Measurements from ENCODE around the gene TATDN3.
"Not testable (repeated sequence)": the region's sequence is repeated elsewhere in the genome, so short reads cannot be mapped to it uniquely, and the experiment has no call there.

The TATDN3 gene

DNA sequence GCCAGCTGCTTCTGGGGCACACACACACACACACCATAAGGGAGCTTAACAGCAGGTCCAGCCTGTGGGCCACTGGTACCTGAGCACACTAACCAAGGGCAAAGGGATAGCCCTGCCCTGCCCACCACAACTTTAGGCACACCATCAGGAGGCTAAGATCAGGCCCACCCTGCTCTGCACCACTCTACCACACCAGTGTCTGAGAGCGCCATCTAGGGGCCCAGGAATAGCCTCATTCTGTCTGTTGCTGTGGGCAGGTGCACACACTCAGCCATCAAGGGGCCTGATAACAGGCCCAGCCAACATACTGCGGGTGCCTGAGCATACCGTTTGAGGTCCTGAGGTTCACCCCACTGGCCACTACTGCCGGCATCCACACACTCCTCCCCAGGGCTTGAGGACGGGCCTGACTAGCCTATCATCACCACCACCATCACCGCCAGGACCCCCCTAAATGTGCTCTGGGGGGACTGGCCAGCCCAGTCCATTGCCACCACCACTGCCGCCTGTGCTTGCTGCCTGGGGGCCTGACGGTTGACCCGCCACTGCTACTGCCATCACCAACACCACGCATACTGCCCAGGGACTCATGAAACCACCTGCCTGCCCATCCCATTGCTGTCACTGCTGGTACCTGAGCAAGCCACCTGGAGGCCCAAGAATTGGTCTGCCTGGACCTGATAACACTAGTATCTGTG lies 31.4 kb upstream of the TATDN3 start:
- Histone ChIP-seq H3K27ac (ENCODE audit: low read length) (no peak overlapping the region), H3K4me3 (ENCODE audit: low read length) (no peak overlapping the region), H3K9ac (ENCODE audit: low read length) (no peak overlapping the region), H3K4me1 (ENCODE audit: control insufficient read depth, low read depth, low read length) (no peaks in the 10 kb centered on the region), H3K27me3 (ENCODE audit: control insufficient read depth, insufficient read depth, low read length) (no peaks in the 10 kb centered on the region), H3K36me3 (ENCODE audit: control insufficient read depth, low read depth, low read length) (no peaks in the 10 kb centered on the region), H3K9me3 (ENCODE audit: control insufficient read depth, low read depth, low read length) (no peaks in the 10 kb centered on the region)

DNA sequence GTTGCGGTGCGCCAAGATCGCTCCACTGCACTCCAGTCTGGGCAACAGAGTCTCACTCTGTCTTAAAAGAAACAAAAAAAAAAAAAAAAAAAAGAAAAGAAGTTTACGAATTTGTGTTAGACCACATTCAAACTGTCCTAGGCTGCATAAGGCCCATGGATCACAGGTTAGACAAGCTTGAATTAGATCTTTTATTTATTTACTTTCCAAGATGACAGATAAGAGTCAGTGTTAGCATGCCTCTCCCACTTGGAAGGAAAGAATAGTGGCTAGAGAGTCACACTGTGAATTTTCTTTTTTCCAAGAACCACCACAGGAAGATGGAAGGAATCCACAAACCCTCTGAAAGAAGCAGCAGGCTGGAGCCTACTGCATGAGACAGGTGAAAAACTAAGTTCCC lies 29.5 kb upstream of the TATDN3 start:
- Histone ChIP-seq H3K9me3 (ENCODE audit: control insufficient read depth, low read depth, low read length) (no peaks in the 10 kb centered on the region), H3K4me1 (ENCODE audit: control insufficient read depth, low read depth, low read length) (no peaks in the 10 kb centered on the region), H3K36me3 (ENCODE audit: control insufficient read depth, low read depth, low read length) (no peaks in the 10 kb centered on the region), H3K27me3 (ENCODE audit: control insufficient read depth, insufficient read depth, low read length) (no peaks in the 10 kb centered on the region), H3K4me3 (ENCODE audit: low read length) (no peak overlapping the region), H3K27ac (ENCODE audit: low read length) (no peak overlapping the region), H3K9ac (ENCODE audit: low read length) (no peak overlapping the region)

DNA sequence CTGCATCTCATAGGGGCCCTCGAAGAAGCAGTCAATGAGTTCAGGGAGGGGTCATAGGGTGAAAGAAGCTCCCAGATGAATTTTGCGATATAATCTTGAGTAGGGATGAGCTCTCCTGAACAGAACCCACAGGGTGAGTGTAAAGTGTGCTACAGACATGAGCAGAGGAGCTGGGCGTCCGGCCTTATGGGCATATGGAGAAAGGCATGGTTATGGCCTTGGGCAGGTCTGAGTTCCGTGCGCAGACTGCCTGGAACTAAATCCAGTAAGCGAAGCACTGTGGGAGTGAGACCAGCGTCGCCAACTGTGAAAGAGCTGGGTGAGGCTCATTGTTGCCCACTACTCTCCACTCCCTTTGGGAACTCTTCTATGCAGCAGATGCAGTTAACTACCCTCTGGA lies 28.9 kb upstream of the TATDN3 start:
- H3K27ac ChIP-seq (ENCODE audit: low read length) = no peak overlapping the region
- no peak overlapping the region for H3K9ac ChIP-seq (ENCODE audit: low read length)
- H3K36me3 ChIP-seq (ENCODE audit: control insufficient read depth, low read depth, low read length) = no peaks in the 10 kb centered on the region
- no peaks in the 10 kb centered on the region for H3K27me3 ChIP-seq (ENCODE audit: control insufficient read depth, insufficient read depth, low read length)
- H3K4me3 ChIP-seq (ENCODE audit: low read length) = no peak overlapping the region
- H3K4me1 ChIP-seq (ENCODE audit: control insufficient read depth, low read depth, low read length) = no peaks in the 10 kb centered on the region
- H3K9me3 ChIP-seq (ENCODE audit: control insufficient read depth, low read depth, low read length) = no peaks in the 10 kb centered on the region

DNA sequence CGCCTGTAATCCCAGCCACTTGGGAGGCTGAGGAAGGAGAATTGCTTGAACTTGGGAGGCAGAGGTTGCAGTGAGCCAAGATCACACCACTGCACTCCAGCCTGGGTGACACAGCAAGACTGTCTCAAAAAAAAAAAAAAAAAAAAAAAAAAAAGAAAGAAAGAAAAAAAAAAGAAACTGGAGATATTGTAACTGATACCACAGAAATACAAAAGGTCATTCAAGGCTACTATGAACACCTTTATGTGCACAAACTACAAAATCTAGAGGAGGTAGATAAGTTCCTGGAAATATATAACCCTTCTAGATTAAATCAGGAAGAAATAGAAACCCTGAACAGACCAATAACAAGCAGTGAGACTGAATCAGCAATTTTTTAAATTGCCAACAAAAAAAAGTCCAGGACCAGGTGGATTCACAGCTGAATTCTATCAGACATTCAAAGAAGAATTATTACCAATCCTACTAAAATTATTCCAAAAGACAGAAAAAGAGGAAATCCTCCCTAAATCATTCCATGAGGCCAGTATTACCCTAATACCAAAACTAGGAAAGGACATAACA lies 26.9 kb upstream of the TATDN3 start:
- H3K27me3 ChIP-seq (ENCODE audit: control insufficient read depth, insufficient read depth, low read length); H3K4me1 ChIP-seq (ENCODE audit: control insufficient read depth, low read depth, low read length); H3K36me3 ChIP-seq (ENCODE audit: control insufficient read depth, low read depth, low read length); H3K4me3 ChIP-seq (ENCODE audit: low read length); H3K27ac ChIP-seq (ENCODE audit: low read length); H3K9me3 ChIP-seq (ENCODE audit: control insufficient read depth, low read depth, low read length); H3K9ac ChIP-seq (ENCODE audit: low read length): not testable (repeated sequence)

DNA sequence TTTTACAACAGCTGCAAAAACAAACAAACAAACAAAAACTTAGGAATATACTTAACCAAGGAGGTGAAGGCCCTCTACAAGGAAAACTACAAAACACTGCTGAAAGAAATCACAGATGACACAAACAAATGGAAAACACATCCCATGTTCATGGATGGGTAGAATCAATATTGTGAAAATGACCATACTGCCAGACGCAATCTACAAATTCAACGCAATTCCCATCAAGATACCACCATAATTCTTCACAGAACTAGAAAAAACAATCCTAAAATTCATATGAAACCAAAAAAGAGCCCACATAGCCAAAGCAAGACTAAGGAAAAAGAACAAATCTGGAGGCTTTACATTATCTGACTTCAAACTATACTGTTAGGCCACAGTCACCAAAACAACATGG lies 24.9 kb upstream of the TATDN3 start:
- H3K4me3 ChIP-seq (ENCODE audit: low read length); H3K27me3 ChIP-seq (ENCODE audit: control insufficient read depth, insufficient read depth, low read length); H3K36me3 ChIP-seq (ENCODE audit: control insufficient read depth, low read depth, low read length); H3K9me3 ChIP-seq (ENCODE audit: control insufficient read depth, low read depth, low read length); H3K4me1 ChIP-seq (ENCODE audit: control insufficient read depth, low read depth, low read length); H3K9ac ChIP-seq (ENCODE audit: low read length); H3K27ac ChIP-seq (ENCODE audit: low read length): not testable (repeated sequence)

DNA sequence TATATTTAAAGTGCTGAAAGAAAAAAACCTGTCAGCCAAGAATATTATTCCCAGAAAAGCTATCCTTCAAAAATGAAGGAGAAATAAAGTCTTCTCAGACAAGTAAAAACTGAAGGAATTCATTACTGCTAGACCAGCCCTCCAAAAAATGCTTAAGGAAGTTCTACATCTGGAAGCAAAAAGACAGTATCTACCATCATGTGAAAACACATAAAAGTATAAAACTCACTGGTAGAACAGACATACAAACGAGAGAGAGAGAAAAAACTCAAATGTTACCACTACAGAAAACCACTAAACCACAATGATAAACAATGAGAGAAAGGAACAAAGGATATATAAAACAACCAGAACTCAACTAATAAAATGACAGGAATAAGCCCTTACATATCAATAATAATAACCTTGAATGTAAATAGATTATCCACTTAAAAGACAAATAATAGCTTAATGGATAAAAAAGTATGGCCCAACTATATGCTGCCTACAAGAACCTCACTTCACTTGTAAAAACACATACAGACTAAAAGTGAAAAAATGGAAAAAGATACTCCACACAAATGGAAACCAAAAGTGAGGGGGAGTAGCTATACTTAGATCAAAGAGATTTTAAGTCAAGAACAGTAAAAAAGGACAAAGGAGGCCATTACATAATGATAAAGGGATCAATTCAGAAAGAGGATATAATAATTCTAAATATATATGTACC lies 22.1 kb upstream of the TATDN3 start:
- Histone ChIP-seq H3K9me3 (ENCODE audit: control insufficient read depth, low read depth, low read length) (no peaks in the 10 kb centered on the region), H3K9ac (ENCODE audit: low read length) (no peak overlapping the region), H3K36me3 (ENCODE audit: control insufficient read depth, low read depth, low read length) (peaks cover 3% of the 10 kb centered on the region), H3K4me3 (ENCODE audit: low read length) (no peak overlapping the region), H3K27me3 (ENCODE audit: control insufficient read depth, insufficient read depth, low read length) (no peaks in the 10 kb centered on the region), H3K4me1 (ENCODE audit: control insufficient read depth, low read depth, low read length) (no peaks in the 10 kb centered on the region), H3K27ac (ENCODE audit: low read length) (no peak overlapping the region)

DNA sequence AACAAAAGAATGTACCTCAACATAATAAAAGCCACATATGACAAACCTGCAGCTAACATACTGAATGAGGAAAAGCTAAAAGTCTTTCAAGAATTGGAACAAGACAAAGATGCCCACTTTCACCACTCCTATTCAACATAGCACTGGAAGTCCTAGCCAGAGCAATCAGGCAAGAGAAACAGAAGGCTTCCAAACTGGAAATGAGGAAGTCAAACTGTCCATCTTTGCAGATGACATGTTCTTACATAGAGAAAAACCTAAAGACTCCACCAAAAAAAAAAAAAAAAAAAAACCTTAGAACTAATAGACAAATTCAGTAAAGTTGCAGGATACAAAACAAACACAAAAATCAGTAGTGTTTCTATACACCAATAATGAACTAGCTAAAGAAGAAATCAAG lies 20.4 kb upstream of the TATDN3 start:
- H3K27ac ChIP-seq (ENCODE audit: low read length) = no peak overlapping the region
- no peaks in the 10 kb centered on the region for H3K9me3 ChIP-seq (ENCODE audit: control insufficient read depth, low read depth, low read length)
- H3K27me3 ChIP-seq (ENCODE audit: control insufficient read depth, insufficient read depth, low read length) = no peaks in the 10 kb centered on the region
- peaks cover 9% of the 10 kb centered on the region for H3K36me3 ChIP-seq (ENCODE audit: control insufficient read depth, low read depth, low read length)
- H3K4me3 ChIP-seq (ENCODE audit: low read length) = no peak overlapping the region
- H3K9ac ChIP-seq (ENCODE audit: low read length) = no peak overlapping the region
- H3K4me1 ChIP-seq (ENCODE audit: control insufficient read depth, low read depth, low read length) = no peaks in the 10 kb centered on the region

DNA sequence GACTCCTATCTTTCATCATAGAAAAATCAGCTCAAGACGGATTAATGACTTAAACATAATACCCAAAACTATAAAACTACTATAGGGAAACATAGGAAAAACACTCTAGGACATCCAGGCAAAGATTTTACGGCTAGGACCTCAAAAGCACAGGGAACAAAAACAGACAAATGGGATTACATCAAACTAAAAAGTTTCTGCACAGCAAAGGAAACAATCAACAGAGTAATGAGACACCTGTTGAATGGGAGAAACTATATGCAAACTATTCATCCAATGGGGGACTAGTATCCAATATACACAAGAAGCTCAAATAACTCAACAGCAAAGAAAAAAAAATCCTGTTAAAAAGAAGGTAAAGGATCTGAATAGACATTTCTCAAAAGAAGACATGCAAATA lies 18.7 kb upstream of the TATDN3 start:
- H3K4me1 ChIP-seq (ENCODE audit: control insufficient read depth, low read depth, low read length) = no peaks in the 10 kb centered on the region
- no peak overlapping the region for H3K9ac ChIP-seq (ENCODE audit: low read length)
- no peaks in the 10 kb centered on the region for H3K9me3 ChIP-seq (ENCODE audit: control insufficient read depth, low read depth, low read length)
- no peaks in the 10 kb centered on the region for H3K27me3 ChIP-seq (ENCODE audit: control insufficient read depth, insufficient read depth, low read length)
- no peak overlapping the region for H3K27ac ChIP-seq (ENCODE audit: low read length)
- no peak overlapping the region for H3K4me3 ChIP-seq (ENCODE audit: low read length)
- peaks cover 9% of the 10 kb centered on the region for H3K36me3 ChIP-seq (ENCODE audit: control insufficient read depth, low read depth, low read length)

DNA sequence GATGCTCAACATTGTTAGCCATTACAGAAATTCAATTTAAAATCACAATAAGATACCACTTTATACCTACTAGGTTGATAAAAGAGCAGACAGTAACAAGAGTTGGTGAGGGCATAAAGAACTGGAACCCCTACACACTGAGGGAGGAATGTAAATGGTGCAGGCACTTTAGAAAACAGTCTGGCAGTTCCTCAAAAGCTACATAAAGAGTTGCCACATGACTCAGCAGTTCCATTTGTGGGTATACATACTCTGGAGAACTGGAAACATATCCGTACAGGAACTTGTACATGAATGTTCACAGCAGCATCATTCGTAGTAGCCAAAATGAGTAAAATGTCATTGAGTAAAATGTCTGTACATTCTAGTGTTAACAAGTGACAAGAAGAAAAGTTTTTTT lies 17.1 kb upstream of the TATDN3 start:
- peaks cover 9% of the 10 kb centered on the region for H3K36me3 ChIP-seq (ENCODE audit: control insufficient read depth, low read depth, low read length)
- H3K9ac ChIP-seq (ENCODE audit: low read length) = no peak overlapping the region
- no peaks in the 10 kb centered on the region for H3K27me3 ChIP-seq (ENCODE audit: control insufficient read depth, insufficient read depth, low read length)
- H3K4me3 ChIP-seq (ENCODE audit: low read length) = no peak overlapping the region
- no peaks in the 10 kb centered on the region for H3K4me1 ChIP-seq (ENCODE audit: control insufficient read depth, low read depth, low read length)
- H3K27ac ChIP-seq (ENCODE audit: low read length) = no peak overlapping the region
- H3K9me3 ChIP-seq (ENCODE audit: control insufficient read depth, low read depth, low read length) = no peaks in the 10 kb centered on the region

DNA sequence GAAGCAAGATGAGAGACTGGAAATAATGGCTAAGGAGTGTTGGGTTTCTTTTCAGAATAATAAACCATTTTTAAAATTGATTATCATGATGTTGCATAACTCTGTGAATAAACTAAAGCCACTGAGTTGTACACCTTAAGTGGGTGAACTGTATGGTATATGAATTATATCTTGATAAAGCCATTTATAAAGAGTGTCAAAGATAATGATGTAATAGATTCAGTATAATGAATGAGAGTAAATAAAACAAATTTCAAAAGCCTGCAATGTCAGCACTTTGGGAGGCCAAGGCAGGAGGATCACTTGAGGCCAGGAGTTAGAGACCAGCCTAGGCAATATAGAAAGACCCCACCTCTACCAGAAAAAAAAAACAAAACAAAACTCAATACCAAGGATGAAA lies 16.5 kb upstream of the TATDN3 start:
- no peaks in the 10 kb centered on the region for H3K4me1 ChIP-seq (ENCODE audit: control insufficient read depth, low read depth, low read length)
- no peak overlapping the region for H3K9ac ChIP-seq (ENCODE audit: low read length)
- no peaks in the 10 kb centered on the region for H3K27me3 ChIP-seq (ENCODE audit: control insufficient read depth, insufficient read depth, low read length)
- peaks cover 9% of the 10 kb centered on the region for H3K36me3 ChIP-seq (ENCODE audit: control insufficient read depth, low read depth, low read length)
- H3K9me3 ChIP-seq (ENCODE audit: control insufficient read depth, low read depth, low read length) = no peaks in the 10 kb centered on the region
- no peak overlapping the region for H3K4me3 ChIP-seq (ENCODE audit: low read length)
- no peak overlapping the region for H3K27ac ChIP-seq (ENCODE audit: low read length)

DNA sequence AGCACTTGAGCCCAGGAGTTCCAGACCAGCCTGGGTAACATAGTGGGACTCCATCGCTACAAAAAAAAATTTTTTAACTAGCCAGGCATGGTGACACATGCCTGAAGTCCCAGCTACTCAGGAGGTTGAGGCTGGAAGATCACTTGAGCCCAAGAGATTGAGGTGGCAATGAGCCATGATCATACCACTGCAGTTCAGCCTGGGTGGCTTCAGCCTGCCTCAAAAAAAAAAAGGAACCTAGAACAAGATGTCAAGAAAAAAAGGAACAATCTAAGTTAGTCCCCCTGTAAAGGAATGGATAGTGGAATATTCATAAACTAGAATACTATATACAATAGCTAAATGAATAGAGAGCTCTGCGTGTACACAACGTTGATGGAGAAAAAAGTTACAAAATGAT lies 14.5 kb upstream of the TATDN3 start:
- peaks cover 24% of the 10 kb centered on the region for H3K36me3 ChIP-seq (ENCODE audit: control insufficient read depth, low read depth, low read length)
- no peak overlapping the region for H3K27ac ChIP-seq (ENCODE audit: low read length)
- peaks cover 3% of the 10 kb centered on the region for H3K9me3 ChIP-seq (ENCODE audit: control insufficient read depth, low read depth, low read length)
- no peaks in the 10 kb centered on the region for H3K27me3 ChIP-seq (ENCODE audit: control insufficient read depth, insufficient read depth, low read length)
- no peaks in the 10 kb centered on the region for H3K4me1 ChIP-seq (ENCODE audit: control insufficient read depth, low read depth, low read length)
- no peak overlapping the region for H3K9ac ChIP-seq (ENCODE audit: low read length)
- H3K4me3 ChIP-seq (ENCODE audit: low read length) = no peak overlapping the region

DNA sequence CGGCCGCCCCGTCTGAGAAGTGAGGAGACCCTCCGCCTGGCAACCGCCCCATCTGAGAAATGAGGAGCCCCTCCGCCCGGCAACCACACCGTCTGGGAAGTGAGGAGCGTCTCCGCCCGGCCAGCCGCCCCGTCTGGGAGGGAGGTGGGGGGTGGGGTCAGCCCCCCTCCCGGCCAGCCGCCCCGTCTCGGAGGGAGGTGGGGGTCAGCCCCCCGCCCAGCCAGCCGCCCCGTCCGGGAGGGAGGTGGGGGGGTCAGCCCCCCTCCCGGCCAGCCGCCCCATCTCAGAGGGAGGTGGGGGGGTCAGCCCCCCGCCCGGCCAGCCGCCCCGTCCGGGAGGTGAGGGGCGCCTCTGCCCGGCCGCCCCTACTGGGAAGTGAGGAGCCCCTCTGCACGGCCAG lies 12.6 kb upstream of the TATDN3 start:
- H3K27ac ChIP-seq (ENCODE audit: low read length); H3K4me3 ChIP-seq (ENCODE audit: low read length); H3K4me1 ChIP-seq (ENCODE audit: control insufficient read depth, low read depth, low read length); H3K27me3 ChIP-seq (ENCODE audit: control insufficient read depth, insufficient read depth, low read length); H3K9me3 ChIP-seq (ENCODE audit: control insufficient read depth, low read depth, low read length); H3K9ac ChIP-seq (ENCODE audit: low read length): not testable (repeated sequence)
- H3K36me3 ChIP-seq (ENCODE audit: control insufficient read depth, low read depth, low read length) = peaks cover 35% of the 10 kb centered on the region
